A549 treated with ZK216348 at 1 μM for 4 hours (cell line): ENCODE data around the gene CIRBP. TPM values are rescaled to one million over a fixed set of nuclear protein-coding genes. Genes with fewer than 3 reads are reported as not detected.

Source experiments
- total RNA-seq: library from RNA; stranded (reverse); fragments of 200-300 nt; extraction: Qiagen RNA extraction; gene quantifications from 5 replicates; pipeline ENCODE4 v1.2.3, GENCODE V29; 2022; ENCODE audit warnings: low read depth

Gene CIRBP
- total RNA-seq: 87.1 to 165 TPM (median 105 TPM) in 5 replicates

DNA sequence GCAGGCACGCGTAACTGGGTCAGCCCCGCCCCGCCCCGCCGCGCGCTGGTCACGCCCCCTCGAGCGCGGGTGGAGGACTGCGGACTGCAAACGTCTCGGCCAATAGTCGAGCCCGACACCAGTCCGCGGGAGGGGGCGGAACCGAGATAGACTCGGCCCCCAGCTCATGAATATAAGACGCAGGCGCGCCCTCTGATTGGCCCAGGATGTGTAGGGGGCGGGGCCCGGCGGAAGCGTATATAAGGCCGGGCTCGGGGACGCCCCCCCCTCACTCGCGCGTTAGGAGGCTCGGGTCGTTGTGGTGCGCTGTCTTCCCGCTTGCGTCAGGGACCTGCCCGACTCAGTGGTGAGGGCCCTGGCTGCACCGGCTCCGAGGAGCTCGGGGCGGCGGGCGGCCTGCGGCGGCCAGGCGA lies at the start of gene CIRBP:
TSS of gene CIRBP (plus strand) at position 268 of the 413 bp plus-strand sequence. CDS start 1,602 bp downstream, outside the sequence.

DNA sequence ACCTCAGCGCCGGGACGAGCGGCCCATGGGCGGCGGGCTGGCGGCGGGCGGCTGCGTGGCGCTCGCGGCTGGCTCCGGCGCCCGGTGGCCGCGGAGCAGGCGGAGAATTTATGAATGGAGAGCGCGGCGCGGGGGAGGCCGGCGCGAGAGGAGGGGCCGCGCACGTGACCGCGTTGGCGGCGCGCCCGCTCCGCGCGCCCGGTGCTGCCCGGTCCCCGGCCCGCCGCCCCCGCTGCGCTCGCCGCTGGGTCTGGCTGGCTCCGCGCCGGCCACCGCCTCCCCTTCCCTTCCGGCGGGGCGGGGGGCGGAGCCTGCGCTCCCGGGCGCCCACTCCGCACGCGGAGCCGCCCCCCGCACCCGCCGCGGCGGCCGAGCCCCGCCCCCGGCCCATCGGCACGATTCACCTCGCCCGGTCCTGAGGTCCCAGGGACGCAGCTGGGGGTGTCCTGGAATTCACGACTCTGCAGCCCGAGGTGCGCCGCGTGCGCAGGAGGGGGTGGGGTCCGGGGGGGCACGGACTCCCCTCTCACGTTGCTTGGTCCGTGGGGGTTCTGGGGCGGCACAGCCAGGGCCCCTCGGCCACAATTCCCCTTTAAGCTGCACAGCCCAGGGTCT lies 31.3 kb upstream of the CIRBP start, which contains the start of gene CBARP:
TSS of gene CBARP (minus strand) at position 252 of the 615 bp plus-strand sequence. CDS start 1,905 bp downstream, outside the sequence.

DNA sequence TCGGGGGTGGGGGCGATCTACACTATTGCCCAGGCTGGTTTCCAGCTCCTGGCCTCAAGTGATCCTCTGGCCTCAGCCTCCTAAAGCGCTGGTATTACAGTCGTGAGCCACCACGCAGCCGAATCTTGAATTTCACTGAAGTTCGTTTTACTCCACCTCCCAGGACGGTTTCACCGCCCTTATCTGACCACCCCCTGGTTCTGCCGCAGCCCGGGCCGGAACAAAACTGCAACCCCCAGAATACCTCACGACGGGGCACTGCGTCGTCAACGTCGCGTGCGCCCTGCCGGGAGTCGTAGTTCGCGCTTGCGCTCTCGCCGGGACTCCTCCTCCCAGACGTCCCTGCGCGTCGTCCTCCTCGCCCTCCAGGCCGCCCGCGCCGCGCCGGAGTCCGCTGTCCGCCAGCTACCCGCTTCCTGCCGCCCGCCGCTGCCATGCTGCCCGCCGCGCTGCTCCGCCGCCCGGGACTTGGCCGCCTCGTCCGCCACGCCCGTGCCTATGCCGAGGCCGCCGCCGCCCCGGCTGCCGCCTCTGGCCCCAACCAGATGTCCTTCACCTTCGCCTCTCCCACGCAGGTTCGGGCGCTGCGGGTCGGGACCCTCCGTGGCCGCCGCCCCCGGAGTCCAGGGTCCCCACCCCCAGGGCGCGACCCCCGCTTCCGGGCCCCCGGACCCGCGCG lies 27.6 kb upstream of the CIRBP start, which contains the start of gene ATP5F1D:
TSS of gene ATP5F1D (plus strand) at position 335 of the 679 bp plus-strand sequence. CDS start at position 435, 100 bp downstream.

DNA sequence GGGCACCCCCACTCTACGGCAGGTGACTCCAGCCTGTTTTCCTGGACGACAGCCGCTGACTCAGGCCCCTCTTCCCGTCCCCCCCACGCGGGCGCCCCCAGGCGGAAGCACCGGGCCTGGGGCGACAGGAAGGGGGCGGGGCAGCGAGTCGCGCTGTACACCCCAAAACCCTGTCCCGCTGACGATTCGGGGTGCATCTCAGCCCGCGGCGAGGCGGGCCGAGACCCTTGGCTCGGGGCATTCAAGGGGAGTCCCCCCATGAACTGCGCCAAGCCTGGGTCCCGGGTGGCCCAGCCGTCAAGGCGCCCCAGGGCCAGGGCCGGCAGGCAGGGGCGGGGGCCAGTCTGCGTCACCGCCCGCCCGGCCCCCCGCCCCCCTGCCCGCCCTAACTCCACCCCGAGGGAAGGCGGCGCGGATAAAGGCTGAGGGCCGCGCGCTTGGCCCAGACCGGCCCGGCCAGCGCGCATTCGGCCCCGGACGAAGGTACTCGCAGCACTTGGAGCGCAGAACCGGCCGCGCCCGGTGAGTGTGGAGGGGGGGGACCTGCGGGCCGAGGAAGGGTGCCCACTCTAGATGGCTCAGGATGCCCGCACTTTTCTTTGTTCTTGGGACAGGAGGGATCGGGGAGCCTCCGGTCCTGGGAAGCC lies 20.9 kb upstream of the CIRBP start, which contains the start of gene MIDN:
TSS of gene MIDN (plus strand) at position 445 of the 647 bp plus-strand sequence. CDS start 1,714 bp downstream, outside the sequence.

DNA sequence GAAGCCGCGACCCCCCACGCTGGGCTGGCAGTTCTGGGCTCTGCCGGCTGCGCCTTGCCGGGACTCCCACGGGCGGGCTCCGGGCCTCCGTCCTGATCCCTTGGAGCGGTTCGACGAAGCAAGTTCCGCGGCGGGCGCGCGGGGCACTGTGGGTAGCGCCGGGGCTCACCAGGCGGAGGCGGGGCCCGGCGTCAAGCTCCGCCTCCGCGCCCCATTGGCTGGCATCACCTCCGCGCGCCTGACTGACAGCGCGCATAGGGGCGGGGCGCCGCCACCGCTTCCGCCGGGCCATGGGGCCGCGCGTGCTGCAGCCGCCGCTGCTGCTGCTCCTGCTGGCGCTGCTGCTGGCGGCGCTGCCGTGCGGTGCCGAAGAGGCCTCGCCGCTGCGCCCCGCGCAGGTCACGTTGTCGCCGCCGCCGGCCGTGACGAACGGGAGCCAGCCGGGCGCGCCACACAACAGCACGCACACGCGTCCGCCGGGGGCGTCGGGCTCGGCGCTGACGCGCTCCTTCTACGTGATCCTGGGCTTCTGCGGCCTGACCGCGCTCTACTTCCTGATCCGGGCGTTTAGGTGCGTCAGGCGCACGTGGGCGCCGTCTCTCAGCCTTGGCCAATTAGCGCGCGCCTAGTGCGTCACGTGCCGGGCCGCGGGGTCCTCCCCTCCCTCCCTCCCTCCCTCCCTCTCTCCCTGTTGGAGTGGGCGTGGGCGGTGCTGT lies 6.3 kb downstream of the CIRBP start, which contains the start of gene FAM174C:
TSS of gene FAM174C (plus strand) at position 271 of the 716 bp plus-strand sequence. CDS start at position 291, 20 bp downstream.

DNA sequence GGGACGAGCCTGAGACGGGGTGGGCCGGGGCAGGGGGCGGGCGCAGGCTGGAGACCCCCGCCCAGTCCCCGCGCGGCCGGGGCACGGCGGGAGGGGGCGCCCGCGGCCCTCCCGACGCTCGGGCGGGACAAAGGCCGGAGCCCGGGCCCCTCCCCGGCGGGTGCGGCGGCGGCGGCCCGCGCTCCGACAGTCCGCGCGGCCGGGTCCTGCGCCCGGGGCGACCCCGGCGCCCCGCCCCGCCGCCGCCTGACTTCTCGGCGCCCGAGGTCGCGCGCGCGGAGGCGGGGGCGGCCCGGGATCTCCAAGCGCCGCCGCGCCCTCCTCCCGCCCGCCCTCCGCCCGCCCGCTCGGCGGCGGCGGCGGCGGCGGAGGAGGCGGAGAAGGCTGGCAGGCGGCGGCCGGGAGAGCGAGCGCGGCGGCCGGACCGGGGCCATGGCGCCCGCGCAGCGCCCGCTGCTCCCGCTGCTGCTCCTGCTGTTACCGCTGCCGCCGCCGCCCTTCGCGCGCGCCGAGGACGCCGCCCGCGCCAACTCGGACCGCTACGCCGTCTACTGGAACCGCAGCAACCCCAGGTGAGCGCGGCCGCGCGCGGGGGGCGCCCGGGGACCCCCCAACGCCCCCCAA lies 16.7 kb downstream of the CIRBP start, which contains the start of gene EFNA2:
TSS of gene EFNA2 (plus strand) at position 137 of the 624 bp plus-strand sequence. CDS start at position 433, 296 bp downstream.

Other genes with a start within 250 kb of the CIRBP start
- 55.7 to 134 TPM (median 120 TPM) in 5 replicates for gene TMEM259, start 248.2 kb upstream of the CIRBP start, total RNA-seq
- not detected in 5 replicates for gene RNU6-2, start 247.8 kb upstream of the CIRBP start, total RNA-seq
- 58.7 to 77.1 TPM (median 66.0 TPM) in 5 replicates for gene CNN2, start 242.7 kb upstream of the CIRBP start, total RNA-seq
- 6.2 to 17.5 TPM (median 12.9 TPM) in 5 replicates for gene ABCA7, start 229.2 kb upstream of the CIRBP start, total RNA-seq
- 1.5 to 4.0 TPM (median 3.6 TPM) in 5 replicates for gene ARHGAP45, start 202.2 kb upstream of the CIRBP start, total RNA-seq
- 163 to 257 TPM (median 236 TPM) in 5 replicates for gene POLR2E, start 174.0 kb upstream of the CIRBP start, total RNA-seq
- gene GPX4, start 165.3 kb upstream of the CIRBP start, total RNA-seq: 367 to 510 TPM (median 493 TPM) in 5 replicates
- 20.2 to 45.2 TPM (median 43.8 TPM) in 5 replicates for gene SBNO2, start 95.1 kb upstream of the CIRBP start, total RNA-seq
- gene STK11, start 63.6 kb upstream of the CIRBP start, total RNA-seq: 25.5 to 40.2 TPM (median 38.6 TPM) in 5 replicates
- 2.3 to 6.0 TPM (median 4.7 TPM) in 5 replicates for gene CBARP, start 31.3 kb upstream of the CIRBP start, total RNA-seq
- gene ATP5F1D, start 27.6 kb upstream of the CIRBP start, total RNA-seq: 77.1 to 178 TPM (median 171 TPM) in 5 replicates
- gene MIDN, start 20.7 kb upstream of the CIRBP start, total RNA-seq: 35.7 to 56.7 TPM (median 49.1 TPM) in 5 replicates
- gene FAM174C, start 6.2 kb downstream of the CIRBP start, total RNA-seq: 31.9 to 87.6 TPM (median 83.9 TPM) in 5 replicates
- gene EFNA2, start 16.5 kb downstream of the CIRBP start, total RNA-seq: 0.61 to 3.2 TPM (median 2.9 TPM) in 5 replicates
- gene NDUFS7, start 114.6 kb downstream of the CIRBP start, total RNA-seq: 44.6 to 85.4 TPM (median 73.9 TPM) in 5 replicates
- 21.9 to 46.0 TPM (median 44.9 TPM) in 5 replicates for gene GAMT, start 132.2 kb downstream of the CIRBP start, total RNA-seq
- 97.2 to 110 TPM (median 109 TPM) in 5 replicates for gene DAZAP1, start 138.3 kb downstream of the CIRBP start, total RNA-seq
- 1,281 to 1,998 TPM (median 1,712 TPM) in 5 replicates for gene RPS15, start 169.1 kb downstream of the CIRBP start, total RNA-seq
- 0.78 to 2.1 TPM (median 1.8 TPM) in 5 replicates for gene APC2, start 180.8 kb downstream of the CIRBP start, total RNA-seq
- 8.1 to 22.8 TPM (median 18.7 TPM) in 5 replicates for gene C19orf25, start 209.9 kb downstream of the CIRBP start, total RNA-seq
- 0.41 to 1.3 TPM (median 1.1 TPM) in 5 replicates for gene PCSK4, start 221.0 kb downstream of the CIRBP start, total RNA-seq
- 2.8 to 5.5 TPM (median 4.6 TPM) in 5 replicates for gene REEP6, start 221.8 kb downstream of the CIRBP start, total RNA-seq
- 2.0 to 4.1 TPM (median 2.7 TPM) in 5 replicates for gene ADAMTSL5, start 243.7 kb downstream of the CIRBP start, total RNA-seq